DMS153 treated with DMSO at 0.1 percent for 48 hours (cell line): ENCODE data around the gene NFAT5.
"Not testable (repeated sequence)": the region's sequence is repeated elsewhere in the genome, so short reads cannot be mapped to it uniquely, and the experiment has no call there.

ENCODE experiments used
- DNase-seq: peaks from one replicate; lab custom pipeline; 2025; ENCODE audit not compliant: unreplicated experiment; lab: John Stamatoyannopoulos, UW

Gene NFAT5

GRCh38 chr16:69555437-69555836, 10.3 kb upstream of the NFAT5 start:
- no peak for DNase-seq

DNA sequence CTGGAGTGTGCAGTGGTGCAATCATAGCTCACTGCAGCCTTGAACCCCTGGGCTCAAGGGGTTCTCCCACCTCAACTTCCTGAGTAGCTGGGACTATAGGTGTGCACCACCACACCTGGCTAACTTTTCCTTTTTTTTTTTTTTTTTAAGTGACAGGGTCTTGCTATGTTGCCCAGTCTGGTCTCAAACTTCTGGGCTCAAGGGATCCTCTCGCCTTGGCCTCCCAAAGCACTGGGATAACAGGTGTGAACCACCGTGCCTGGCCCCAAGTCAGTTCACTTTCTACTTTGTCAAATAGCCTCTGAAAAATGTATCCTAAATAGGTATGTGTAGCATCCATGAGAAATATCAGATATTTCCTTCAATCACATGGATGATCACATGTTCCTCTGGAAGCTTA, 9.9 kb upstream of the NFAT5 start:
- no peak for DNase-seq

DNA sequence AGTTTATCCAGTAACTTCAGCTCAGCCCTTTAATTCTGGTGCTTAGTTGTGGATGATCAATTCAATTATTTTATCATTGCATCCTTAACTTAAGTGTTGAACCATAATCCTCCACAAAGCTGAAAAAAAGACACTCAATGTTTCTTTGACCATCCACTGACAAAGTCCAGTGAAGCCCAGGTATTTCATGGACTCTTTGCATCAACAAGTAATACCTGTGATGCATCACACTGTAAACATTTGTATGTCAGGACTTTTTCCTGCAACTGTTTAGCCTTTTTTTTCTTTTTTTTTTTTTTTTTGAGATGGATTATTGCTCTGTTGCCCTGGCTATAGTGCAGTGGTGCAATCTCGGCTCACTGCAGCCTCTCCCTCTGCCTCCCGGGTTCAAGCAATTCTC, 6.6 kb upstream of the NFAT5 start:
- no peak for DNase-seq

- DNase-seq = not testable (repeated sequence)
Observed at GRCh38 chr16:69561367-69561766, 4.4 kb upstream of the NFAT5 start.

GRCh38 chr16:69561901-69562300, 3.9 kb upstream of the NFAT5 start:
- DNase-seq = no peak

DNA sequence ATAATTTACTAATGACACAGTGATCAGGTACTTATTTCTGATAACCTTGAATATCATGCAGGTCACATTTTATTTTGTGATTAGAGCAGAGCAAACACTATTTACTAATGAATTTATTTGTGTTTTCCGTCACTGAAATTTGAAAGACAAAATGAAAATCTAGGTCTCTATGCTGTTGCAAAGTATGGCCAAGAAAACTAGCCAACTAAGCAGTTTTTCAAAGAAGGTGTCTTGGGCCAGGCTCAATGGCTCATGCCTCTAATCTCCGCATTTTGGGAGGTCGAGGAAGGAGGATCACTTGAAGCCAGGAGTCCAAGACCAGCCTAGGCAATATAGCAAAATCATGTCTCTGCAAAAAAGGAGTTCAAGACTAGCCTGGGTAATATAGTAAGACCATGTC, 3.0 kb upstream of the NFAT5 start:
- no peak for DNase-seq

DNA sequence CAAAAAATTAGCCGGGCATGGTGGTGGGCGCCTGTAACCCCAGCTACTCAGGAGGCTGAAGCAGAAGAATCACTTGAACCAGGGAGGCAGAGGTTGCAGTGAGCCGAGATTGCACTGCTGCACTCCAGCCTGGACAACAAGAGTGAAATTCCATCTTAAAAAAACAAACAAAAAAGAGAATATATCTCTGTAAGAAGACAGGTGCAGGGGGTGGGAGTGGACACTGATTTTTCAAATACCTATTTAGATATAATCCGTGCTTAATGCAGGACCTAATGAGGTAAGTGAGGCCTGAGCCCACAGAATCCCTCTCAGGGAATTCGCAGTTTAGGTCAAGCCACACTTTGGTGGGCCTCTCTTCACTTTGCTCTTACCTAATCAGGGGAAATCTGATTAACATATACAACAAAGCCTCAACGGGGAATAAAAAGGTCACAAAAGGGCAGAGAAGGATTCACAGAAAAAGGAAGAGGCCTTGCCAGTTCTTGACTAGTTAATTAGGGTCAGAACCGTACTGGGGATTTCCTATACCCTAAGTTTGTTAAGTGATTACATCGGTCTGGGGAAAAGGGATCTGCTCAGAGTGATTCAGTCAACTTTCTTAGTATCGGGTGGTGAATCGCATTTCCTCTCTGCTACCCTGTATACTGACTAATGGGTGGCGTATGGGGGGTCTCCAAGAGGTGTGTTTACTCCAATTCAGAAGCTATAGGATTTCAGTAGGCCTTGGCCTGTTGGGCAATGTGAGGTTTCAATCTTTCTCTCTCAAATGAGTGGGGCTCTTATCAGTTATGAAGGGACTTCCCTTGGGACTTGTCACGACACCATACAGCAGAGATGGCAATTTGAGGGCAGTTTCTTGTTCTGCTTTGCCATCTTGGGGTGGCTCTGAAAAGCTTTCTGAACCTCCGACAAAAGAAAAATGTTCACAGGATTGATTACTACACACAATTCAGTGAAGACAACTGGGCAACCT, 1.9 kb upstream of the NFAT5 start:
- DNase-seq = no peak

DNA sequence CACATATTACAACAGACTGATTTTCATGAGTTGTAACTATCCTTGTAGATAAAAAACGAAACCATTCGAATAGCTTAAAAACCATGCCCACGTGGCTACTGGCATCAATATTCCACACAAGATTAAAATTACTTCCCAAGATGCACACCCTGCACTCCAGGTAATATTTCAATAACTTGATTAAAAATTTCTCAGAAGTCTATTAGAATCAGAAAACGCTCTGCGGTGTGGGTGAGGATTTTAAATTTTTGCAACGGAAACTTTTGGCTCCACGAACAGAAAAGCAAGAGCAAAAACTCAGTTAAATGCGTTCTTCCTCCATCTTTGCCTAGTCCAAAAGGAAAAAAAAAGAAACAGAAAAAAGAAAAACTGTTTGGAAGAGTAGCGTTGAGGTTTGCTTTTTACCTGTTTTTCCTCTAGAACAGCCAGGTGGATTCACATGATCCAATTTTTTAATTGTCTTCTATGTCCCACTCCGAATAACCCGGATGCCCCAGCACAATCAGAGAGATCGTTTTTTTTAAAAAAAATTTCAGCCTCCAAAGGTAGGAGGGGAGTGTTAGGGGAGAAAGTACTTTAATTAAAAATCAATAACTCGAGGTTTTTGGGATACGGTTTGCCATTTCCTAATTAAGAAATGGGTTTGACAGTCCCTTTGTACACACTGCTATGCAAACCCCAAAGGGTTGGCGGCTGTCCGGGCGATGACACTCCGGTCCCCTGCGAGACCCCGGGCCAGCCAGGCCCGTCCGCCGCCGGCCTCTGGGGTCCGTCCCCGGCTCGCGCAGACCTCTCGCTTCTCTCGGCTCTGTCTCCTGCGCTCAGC, 708 bp upstream of the NFAT5 start:
- DNase-seq = no peak

DNA sequence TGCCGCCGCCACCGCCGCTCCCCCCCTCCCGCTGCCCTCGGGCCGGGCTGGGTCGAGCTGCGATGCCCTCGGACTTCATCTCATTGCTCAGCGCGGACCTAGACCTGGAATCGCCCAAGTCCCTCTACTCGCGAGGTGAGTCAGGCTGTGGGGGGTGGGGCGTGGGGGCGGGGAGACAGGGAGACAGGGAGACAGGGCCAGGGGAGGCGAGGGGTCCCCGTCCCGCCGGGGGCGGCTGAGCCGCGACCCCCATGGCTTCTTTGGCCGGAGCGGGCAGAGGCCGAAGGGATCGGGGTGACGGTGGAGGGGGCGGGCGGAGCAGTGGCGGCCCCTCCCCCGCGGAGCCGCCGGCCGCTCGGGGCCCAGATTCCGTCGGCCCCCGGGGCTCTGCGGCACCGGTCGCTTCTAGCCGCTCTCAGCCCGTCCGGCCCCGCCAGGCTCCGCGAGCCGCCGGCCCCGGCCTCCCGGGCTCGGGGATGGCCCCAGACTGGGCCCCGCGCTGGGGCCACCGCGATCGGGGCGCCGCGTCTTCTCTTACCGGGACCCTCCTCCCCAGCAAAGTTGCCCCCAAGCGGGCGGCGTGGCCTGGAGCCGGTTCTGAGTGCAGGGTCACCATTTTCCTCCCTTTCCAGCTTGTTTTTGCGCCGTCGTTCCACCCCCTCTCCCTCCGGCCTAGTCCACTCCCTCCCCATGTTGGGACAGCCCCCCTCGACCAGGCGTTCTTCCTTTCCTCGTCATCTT, 644 bp downstream of the NFAT5 start:
- DNase-seq = no peak

DNA sequence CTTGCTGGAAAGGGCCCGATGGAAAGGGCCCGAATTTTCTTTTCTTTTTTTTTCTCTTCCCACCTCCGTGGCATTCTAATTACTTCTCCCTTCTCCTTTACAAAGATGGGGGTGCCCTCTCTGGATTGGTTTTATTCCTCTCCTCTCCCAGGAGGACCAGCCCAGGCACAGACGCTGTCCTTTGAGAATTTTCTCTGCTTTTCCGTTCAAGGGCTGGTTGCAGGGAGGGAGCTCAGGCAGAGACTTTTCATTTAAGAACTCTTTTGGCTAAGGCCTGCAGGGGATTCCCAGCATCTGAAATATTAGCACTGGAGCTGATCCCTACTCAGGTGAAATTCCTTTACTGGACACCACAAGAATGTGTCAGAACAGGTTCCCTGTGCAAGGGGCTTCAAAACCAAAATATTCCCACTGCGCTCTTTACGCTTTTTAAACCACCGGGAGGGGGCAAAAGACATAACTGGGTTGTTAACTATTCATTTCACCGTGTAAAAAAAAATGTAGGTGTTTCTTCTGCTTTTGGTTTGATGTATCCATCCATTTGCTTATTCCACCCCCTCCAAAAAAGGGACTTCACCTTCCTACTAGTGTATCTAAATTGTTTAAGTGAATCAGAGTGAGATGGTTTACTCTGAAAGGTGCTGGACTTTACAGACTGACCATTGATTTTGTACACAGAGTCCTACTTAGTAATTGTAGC, 1.4 kb downstream of the NFAT5 start:
- DNase-seq = no peak

- DNase-seq = no peak
Observed at GRCh38 chr16:69568676-69569075, 2.9 kb downstream of the NFAT5 start.

DNA sequence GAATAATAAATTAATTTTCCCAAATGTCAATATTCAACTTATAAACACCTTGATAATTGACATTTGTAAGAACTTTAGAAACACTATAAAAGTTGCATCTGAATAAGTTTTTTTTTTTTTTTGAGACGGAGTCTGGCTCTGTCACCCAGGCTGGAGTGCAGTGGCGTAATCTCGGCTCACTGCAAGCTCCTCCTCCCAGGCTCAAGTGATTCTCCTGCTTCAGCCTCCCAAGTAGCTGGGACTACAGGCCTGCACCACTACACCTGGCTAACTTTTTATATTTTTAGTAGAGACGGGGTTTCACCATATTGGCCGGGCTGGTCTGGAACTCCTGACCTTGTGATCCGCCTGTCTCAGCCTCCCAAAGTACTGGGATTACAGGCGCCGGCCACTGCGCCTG, 13.0 kb downstream of the NFAT5 start:
- not testable (repeated sequence) for DNase-seq

DNA sequence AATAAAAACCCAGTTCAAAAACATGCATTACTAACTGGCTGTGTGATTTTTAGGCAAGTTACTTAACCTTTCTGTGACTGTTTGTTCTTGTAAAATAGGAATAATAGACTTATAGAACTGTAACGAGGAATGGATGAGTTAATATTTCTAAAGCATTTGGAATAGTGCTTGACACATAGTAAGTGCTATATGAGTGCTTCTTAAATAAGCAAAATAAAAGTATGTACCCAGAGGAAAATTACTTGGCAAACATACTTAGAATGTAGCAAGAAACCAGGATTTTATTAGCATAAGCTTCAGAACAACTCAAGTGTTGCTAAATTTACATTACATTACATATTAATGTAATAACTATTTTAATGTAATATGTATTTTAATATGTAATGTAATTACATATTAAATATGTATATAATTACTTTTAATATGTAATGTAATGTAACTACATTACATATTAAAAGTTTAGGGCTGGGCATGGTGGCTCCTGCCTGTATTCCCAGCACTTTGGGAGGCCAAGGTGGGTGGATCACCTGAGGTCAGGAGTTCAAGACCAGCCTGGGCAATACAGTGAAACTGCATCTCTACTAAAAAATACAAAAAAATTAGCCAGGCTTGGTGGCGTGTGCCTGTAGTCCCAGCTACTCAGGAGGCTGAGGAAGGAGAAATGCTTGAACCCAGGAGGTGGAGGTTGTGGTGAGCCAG, 14.2 kb downstream of the NFAT5 start:
- no peak for DNase-seq

- DNase-seq = no peak
Observed at GRCh38 chr16:69581297-69581696, 15.5 kb downstream of the NFAT5 start.

DNA sequence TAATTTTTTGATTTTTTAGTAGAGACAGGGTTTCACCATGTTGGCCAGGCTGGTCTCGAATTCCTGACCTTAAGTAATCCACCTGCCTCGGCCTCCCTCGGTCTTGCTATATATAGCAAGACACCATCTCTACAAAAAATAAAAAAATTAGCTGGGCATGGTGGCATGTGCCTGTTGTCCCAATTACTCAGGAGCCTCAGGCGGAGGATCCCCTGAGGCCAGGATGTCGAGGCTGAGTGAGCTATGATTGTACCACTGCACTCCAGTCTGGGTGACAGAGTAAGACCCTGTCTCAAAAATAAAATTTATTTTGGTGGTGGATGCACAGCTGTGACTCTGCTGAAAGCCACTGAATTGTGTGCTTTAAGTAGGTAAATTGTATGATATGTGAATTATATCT, 18.7 kb downstream of the NFAT5 start:
- DNase-seq = not testable (repeated sequence)

- DNase-seq = no peak
Observed at GRCh38 chr16:69589434-69590269, 23.9 kb downstream of the NFAT5 start.

DNA sequence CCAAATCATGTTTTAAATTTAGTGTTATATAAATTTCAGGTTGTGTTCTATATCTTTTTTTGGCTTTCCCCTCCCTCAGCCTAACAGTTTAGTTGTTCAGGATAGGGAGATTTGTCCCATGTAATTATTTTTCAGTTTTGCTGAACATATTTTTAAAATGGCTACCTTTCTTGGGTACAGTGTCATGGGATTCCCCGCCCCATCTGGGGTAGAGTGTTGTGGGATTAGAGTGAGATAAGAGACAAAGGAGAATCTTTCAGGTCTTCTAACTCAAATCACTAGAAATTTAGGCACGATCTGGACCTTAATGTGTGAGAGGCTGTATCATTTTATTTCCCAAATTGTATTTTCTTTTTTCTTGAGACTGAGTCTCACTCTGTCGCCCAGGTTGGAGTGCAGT, 24.8 kb downstream of the NFAT5 start:
- DNase-seq = no peak

DNA sequence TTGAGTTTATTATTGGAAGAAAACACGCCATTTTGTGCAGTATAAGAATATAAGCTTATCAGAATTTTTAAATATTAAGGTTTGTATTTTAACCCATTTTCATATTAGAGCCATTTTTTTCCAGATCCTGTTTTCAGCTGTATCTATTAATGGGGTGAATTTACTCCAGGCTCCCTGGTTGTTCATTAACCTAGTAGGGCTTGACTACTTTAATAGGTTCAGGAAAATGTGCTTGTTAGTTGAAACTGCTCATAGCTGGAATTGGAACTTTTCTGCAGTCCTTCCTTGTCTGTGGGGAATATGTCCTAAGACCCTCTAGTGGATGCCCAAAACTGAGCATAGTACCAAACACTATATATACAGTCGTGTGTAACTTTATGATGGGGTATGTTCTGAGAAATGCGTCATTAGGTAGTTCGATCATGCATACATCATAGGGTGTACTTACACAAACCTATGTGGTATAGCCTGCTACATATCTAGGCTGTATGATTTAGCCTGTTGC, 28.0 kb downstream of the NFAT5 start:
- DNase-seq = no peak
